Cardiac fibroblast (primary cell): ENCODE measurements around the gene FAM50B.

Experiments
- DNase-seq, 2 donors: peaks; one replicate each; pipeline versions ENCODE4 v3.0.0 to v3.0.0-alpha.2; 2010; ENCODE audit warnings: low read depth in 2 of 2
- H3K4me3 ChIP-seq, 2 donors: replicated peaks in 1 of 2; 1 replicate in 1 of 2; 2 replicates in 1 of 2; pipeline ENCODE4 v1.5.1; 2011; ENCODE audit warnings: low read depth in 2 of 2, low read length in 2 of 2, mild to moderate bottlenecking in 2 of 2, moderate library complexity in 1 of 2
- TF ChIP-seq, protein P1 (sequence below): IDR thresholded peaks from one replicate; pipeline ENCODE4 v1.5.1; 2011; ENCODE audit warnings: low read depth, mild to moderate bottlenecking, low read length, inconsistent platforms

The FAM50B gene

GRCh38 chr6:3892603-3893002, 43.4 kb downstream of the FAM50B start:
- DNase-seq, result no peak
- TF ChIP-seq, protein P1, sequence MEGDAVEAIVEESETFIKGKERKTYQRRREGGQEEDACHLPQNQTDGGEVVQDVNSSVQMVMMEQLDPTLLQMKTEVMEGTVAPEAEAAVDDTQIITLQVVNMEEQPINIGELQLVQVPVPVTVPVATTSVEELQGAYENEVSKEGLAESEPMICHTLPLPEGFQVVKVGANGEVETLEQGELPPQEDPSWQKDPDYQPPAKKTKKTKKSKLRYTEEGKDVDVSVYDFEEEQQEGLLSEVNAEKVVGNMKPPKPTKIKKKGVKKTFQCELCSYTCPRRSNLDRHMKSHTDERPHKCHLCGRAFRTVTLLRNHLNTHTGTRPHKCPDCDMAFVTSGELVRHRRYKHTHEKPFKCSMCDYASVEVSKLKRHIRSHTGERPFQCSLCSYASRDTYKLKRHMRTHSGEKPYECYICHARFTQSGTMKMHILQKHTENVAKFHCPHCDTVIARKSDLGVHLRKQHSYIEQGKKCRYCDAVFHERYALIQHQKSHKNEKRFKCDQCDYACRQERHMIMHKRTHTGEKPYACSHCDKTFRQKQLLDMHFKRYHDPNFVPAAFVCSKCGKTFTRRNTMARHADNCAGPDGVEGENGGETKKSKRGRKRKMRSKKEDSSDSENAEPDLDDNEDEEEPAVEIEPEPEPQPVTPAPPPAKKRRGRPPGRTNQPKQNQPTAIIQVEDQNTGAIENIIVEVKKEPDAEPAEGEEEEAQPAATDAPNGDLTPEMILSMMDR, result no peak
- no peak overlapping the region for H3K4me3 ChIP-seq

- TF ChIP-seq, protein P1, result no peak
- no peak for DNase-seq
- no peak overlapping the region for H3K4me3 ChIP-seq
These were observed 44.3 kb downstream of the FAM50B start for GRCh38 chr6:3893487-3893886.

- TF ChIP-seq, protein P1, result no peak
- no peak for DNase-seq
- H3K4me3 ChIP-seq, result no peak overlapping the region
These were observed 44.7 kb downstream of the FAM50B start for GRCh38 chr6:3893917-3894316.

DNA sequence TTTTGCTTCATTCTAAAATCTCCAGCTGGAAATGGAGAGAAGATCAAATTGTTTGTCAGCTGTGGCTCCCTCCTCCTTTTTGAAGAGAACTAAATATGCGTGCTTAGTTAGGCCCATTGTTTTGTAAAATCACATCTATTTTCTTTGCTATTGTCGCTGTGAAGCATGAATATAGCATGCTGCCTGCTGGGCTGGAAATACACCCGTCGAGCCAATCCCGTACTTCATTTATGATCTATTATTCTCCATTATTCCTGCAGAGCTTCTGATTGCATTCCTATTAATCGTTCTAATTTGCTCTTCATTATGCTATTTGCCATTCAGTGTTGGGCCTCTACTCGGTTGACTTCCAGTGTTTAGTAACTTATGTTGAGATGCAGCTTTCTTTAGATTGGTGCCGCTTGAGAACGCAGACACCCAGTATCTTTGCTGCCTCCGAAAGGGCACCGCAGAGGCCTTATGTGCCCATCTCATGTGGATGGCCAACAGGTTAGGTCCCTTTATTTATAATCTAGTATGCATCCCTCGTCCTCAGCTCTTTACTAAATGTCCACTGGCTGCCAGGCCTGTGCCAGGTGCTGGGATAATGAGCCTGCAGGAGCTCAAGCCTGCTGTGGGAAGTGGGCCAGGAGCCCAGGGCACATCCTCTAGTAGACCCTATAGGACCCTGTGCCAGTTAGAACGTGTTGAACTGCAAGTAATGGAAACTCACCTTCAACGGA, 45.6 kb downstream of the FAM50B start:
- H3K4me3 ChIP-seq, result no peak overlapping the region
- TF ChIP-seq, protein P1, result no peak
- no peak for DNase-seq

- no peak for DNase-seq
- no peak overlapping the region for H3K4me3 ChIP-seq
- TF ChIP-seq, protein P1, result no peak
These were observed 46.1 kb downstream of the FAM50B start for GRCh38 chr6:3895312-3895653.

GRCh38 chr6:3895805-3896204, 46.6 kb downstream of the FAM50B start:
- no peak for DNase-seq
- TF ChIP-seq, protein P1, result no peak
- no peak overlapping the region for H3K4me3 ChIP-seq
